HEK293 (cell line): ENCODE results near the gene DDX24.

Experiments
- CTCF ChIA-PET: fragments of 350-600 bp; formaldehyde crosslinking; extraction: SDS; loops from one replicate; lab custom pipeline; 2021; ENCODE audit warnings: antibody characterized with exemption; lab: Yijun Ruan, JAX
- POLR2A ChIA-PET: fragments of 300-600 bp; formaldehyde crosslinking; extraction: SDS; loops from one replicate; lab custom pipeline; 2020; ENCODE audit warnings: antibody characterized with exemption, inconsistent platforms; lab: Yijun Ruan, JAX
- H3K27ac ChIP-seq: fragments of 200-500 bp; sonication (Bioruptor generic); 2 replicates; pipeline ENCODE4 v1.5.1; 2014; ENCODE audit warnings: low read depth, low read length, control low read depth, inconsistent platforms; ENCODE audit errors: extremely low read depth
- H3K36me3 ChIP-seq, 2 experiments: fragments of 200-500 bp in 1 of 2; sonication (Bioruptor generic) in 1 of 2; 1 replicate in 1 of 2; 2 replicates in 1 of 2; pipeline ENCODE4 v1.5.1; 2014 to 2017; ENCODE audit warnings: inconsistent platforms in 2 of 2, low read length in 2 of 2; ENCODE audit not compliant: control insufficient read depth in 2 of 2, insufficient read depth in 1 of 2
- H3K4me1 ChIP-seq: fragments of 200-500 bp; sonication (Bioruptor generic); 2 replicates; pipeline ENCODE4 v1.5.1; 2014; ENCODE audit warnings: mild to moderate bottlenecking, low read length, inconsistent platforms; ENCODE audit not compliant: control insufficient read depth, insufficient read depth
- H3K4me3 ChIP-seq: 2 replicates; pipeline ENCODE4 v1.5.1; 2011; ENCODE audit warnings: low read depth, mild to moderate bottlenecking, control low read depth, low read length, moderate library complexity
- H3K9me3 ChIP-seq: fragments of 200-500 bp; sonication (Bioruptor generic); 2 replicates; pipeline ENCODE4 v1.5.1; 2014; ENCODE audit warnings: low read depth, low read length, inconsistent platforms; ENCODE audit not compliant: control insufficient read depth, insufficient read depth
- KLF9 ChIP-seq: fragments of 450-650 bp; formaldehyde crosslinking; IDR thresholded peaks from 2 replicates; pipeline ENCODE4 v1.5.1; 2016; ENCODE audit warnings: missing biosample characterization, missing genetic modification characterization, low read depth
- SCRT2 ChIP-seq: fragments of 450-650 bp; formaldehyde crosslinking; IDR thresholded peaks from 2 replicates; pipeline ENCODE4 v1.5.1; 2016; ENCODE audit warnings: missing biosample characterization, missing genetic modification characterization
- ZNF148 ChIP-seq: fragments of 450-650 bp; formaldehyde crosslinking; IDR thresholded peaks from 2 replicates; pipeline ENCODE4 v1.5.0; 2017; ENCODE audit warnings: missing biosample characterization, missing genetic modification characterization, borderline replicate concordance
- ZNF16 ChIP-seq: fragments of 450-650 bp; formaldehyde crosslinking; IDR thresholded peaks from 2 replicates; pipeline ENCODE4 v1.5.1; 2016; ENCODE audit warnings: low read depth, missing biosample characterization, missing genetic modification characterization
- ZNF175 ChIP-seq: fragments of 450-650 bp; formaldehyde crosslinking; IDR thresholded peaks from 2 replicates; pipeline ENCODE4 v1.5.1; 2016; ENCODE audit warnings: missing biosample characterization, missing genetic modification characterization
- ZNF280D ChIP-seq: fragments of 450-650 bp; formaldehyde crosslinking; IDR thresholded peaks from 2 replicates; pipeline ENCODE4 v1.5.1; 2016; ENCODE audit warnings: missing biosample characterization, missing genetic modification characterization
- ZNF341 ChIP-seq: fragments of 450-650 bp; formaldehyde crosslinking; IDR thresholded peaks from 2 replicates; pipeline ENCODE4; 2016; ENCODE audit warnings: low read depth, missing biosample characterization, missing genetic modification characterization
- ZNF398 ChIP-seq: fragments of 450-650 bp; formaldehyde crosslinking; IDR thresholded peaks from 2 replicates; pipeline ENCODE4 v1.5.1; 2017; ENCODE audit warnings: missing biosample characterization, missing genetic modification characterization
- ZNF404 ChIP-seq: fragments of 450-650 bp; formaldehyde crosslinking; IDR thresholded peaks from 2 replicates; pipeline ENCODE4 v1.5.1; 2017; ENCODE audit warnings: missing biosample characterization, missing genetic modification characterization
- ZNF514 ChIP-seq: fragments of 450-650 bp; formaldehyde crosslinking; IDR thresholded peaks from 2 replicates; pipeline ENCODE4 v1.5.1; 2016; ENCODE audit warnings: missing biosample characterization, missing genetic modification characterization
- ZNF768 ChIP-seq: fragments of 450-650 bp; formaldehyde crosslinking; IDR thresholded peaks from 2 replicates; pipeline ENCODE4 v1.5.1; 2018; ENCODE audit warnings: missing biosample characterization, mild to moderate bottlenecking, missing genetic modification characterization
- ZNF785 ChIP-seq: fragments of 450-650 bp; formaldehyde crosslinking; IDR thresholded peaks from 2 replicates; pipeline ENCODE4 v1.5.1; 2016; ENCODE audit warnings: missing biosample characterization, missing genetic modification characterization
- ZNF792 ChIP-seq: fragments of 450-650 bp; formaldehyde crosslinking; IDR thresholded peaks from 2 replicates; pipeline ENCODE4 v1.5.1; 2016; ENCODE audit warnings: missing biosample characterization, missing genetic modification characterization
- ZSCAN5A ChIP-seq: fragments of 450-650 bp; formaldehyde crosslinking; IDR thresholded peaks from 2 replicates; pipeline ENCODE4 v1.5.1; 2016; ENCODE audit warnings: missing biosample characterization, missing genetic modification characterization

The DDX24 gene

GRCh38 chr14:94009767-94010166 lies 71.2 kb downstream of the DDX24 start:
- Histone ChIP-seq H3K4me3 (no peak overlapping the region), H3K36me3 (no peaks in the 10 kb centered on the region)
- CTCF ChIA-PET: interaction anchor here (1.4 kb wide), 1 partner anchor 70 kb away, joined by 6 read pairs; no protein-coding TSS in a partner anchor
- TF ChIP-seq ZNF785 (tag by site-specific recombination) (no peak), ZNF175 (no peak), ZNF16 (tag by site-specific recombination) (no peak), ZNF792 (tag by site-specific recombination) (no peak), ZSCAN5A (tag by site-specific recombination) (no peak), ZNF148 (tag by site-specific recombination) (no peak), ZNF404 (no peak), KLF9 (tag by site-specific recombination) (no peak), ZNF398 (tag by site-specific recombination) (no peak), ZNF514 (tag by site-specific recombination) (no peak), SCRT2 (no peak), ZNF280D (tag by site-specific recombination) (no peak)
- TF ChIP-seq, all 188 proteins: peak for 0
- Histone ChIP-seq H3K4me1 (peaks cover 3% of the 10 kb centered on the region; the same call in 1 of the 2 replicates), H3K9me3 (no peaks in the 10 kb centered on the region), H3K27ac (no peak overlapping the region)
- POLR2A ChIA-PET: no interaction called here

- Histone ChIP-seq H3K9me3 (no peaks in the 10 kb centered on the region), H3K4me1 (peaks cover 3% of the 10 kb centered on the region; the same call in 1 of the 2 replicates), H3K4me3 (no peak overlapping the region), H3K27ac (no peak overlapping the region), H3K36me3 (no peaks in the 10 kb centered on the region)
- ChIA-PET CTCF (no interaction called here), POLR2A (no interaction called here)
- TF ChIP-seq ZNF341 (tag by site-specific recombination) (no peak), ZNF768 (tag by site-specific recombination) (0 out of 2 replicates have a peak, but pooled peaks have one; percentile 34)
These were observed 72.8 kb downstream of the DDX24 start for GRCh38 chr14:94008234-94008633.
